GM19452 (cell line): ENCODE measurements around the gene SKI.
A peak's percentile ranks its signal among the peaks of the same experiment; 100 is the strongest.

Experiments
- ATAC-seq: cut with Tn5 transposase; IDR thresholded peaks from one replicate; pipeline ENCODE4 v1.9.1; 2021; ENCODE audit not compliant: unreplicated experiment

The SKI gene

GRCh38 chr1:2194319-2194897 lies 33.7 kb upstream of the SKI start, which contains the start of gene FAAP20:
TSS of gene FAAP20 (minus strand) at chr1:2194772. CDS start at chr1:2194749, 23 bp downstream.
- ATAC-seq, result peak; percentile 44

DNA sequence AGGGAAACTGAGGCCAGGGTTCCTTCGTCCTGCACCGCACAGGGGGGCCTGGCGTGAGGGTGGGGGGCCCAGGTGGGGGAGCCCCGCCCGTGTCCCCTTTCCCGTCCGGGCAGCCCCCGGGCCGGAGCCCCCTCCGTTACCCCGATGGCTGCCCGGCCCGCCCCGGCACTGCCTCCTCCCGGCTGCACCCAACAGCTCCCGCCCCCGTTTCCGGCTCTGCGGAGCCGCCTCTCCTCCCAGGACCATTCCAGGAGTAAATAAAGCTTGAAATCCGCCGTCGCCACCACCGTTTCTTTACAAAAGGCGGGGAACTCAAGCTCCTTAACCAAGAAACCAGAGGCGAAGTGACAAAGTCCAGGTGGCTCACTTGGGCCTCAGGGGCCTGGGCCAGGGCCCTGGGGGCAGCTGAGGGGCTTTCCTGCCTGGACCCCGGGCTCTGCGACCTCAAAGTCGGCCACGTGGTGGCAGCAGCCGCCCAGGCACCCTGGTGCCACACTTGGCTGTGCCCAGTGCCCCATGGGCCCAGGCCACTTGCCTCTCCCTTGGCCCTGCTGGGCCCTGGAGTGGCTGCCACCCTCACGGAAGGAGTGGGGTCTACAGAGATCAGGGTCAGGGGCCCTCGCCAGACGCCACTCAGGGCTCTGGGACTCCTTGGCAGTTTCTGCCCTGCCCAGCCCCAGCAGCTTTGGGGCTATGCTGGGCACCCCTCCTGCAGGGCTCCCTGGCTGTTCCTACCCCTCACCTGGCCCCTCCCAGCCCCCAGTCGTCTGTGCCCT lies 33.0 kb upstream of the SKI start:
- ATAC-seq, result peak; percentile 62

GRCh38 chr1:2195785-2196184 lies 32.3 kb upstream of the SKI start:
- ATAC-seq, result no peak

- no peak for ATAC-seq
Measured at GRCh38 chr1:2196901-2197638, 31.0 kb upstream of the SKI start.

- no peak for ATAC-seq
Measured at GRCh38 chr1:2197707-2198165, 30.4 kb upstream of the SKI start.

DNA sequence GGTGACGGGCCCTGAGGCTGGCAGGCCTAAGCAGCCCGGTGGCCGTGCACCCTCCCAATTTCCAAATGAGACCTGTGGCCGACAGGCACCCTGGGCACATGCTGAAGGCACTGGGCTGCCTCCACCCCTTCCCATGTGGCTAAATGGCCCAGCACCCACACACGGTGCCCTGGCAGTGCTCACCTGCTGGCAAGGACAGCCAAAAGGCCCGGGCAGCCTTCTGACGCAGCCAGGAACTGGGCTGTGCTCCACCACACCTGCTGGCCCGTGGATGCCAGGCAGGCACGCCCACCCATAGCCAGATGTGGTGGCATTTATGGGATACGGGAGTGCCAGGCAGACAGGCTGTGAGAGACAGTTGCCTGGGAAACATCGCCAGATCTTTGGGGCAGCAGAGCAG lies 29.5 kb upstream of the SKI start:
- ATAC-seq, result no peak

DNA sequence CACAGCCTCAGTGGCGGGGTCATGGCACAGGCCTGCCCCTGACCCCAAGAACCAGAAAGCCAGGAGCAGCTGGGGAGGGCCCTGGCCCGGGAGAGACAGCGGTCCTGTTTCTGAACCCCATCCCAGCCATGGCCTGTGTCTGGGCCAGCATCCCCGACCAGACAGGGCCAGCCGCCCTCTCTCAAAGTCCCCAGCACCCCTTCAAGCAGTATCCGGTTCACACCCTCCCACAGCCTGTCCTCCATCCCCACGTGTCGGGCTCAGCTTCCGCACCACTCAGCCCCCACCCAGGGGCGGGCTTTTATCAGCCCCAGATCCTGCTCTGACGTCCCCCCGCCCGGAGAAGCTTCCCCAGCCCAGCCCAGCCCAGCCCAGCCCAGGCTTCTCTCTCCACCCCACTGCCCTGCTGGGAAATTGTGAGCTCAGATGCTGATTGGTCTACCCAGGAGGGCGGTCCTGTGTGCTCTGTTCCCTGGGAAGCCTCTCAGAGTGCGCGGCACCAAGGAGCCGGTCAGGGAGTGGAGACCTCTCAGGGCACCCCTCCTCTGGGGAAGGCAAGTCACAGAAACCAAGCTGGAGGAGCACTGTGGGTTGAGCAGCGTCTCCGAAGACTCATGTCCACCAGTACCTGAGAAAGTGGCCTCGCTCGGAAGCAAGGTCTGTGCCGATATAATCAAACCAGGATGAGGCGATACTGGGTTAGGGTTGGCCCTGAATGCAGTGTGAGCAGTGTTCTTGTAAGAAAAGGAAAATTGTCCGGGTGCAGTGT lies 28.9 kb upstream of the SKI start:
- ATAC-seq, result no peak

GRCh38 chr1:2200308-2200943 lies 27.7 kb upstream of the SKI start:
- ATAC-seq, result no peak

- no peak for ATAC-seq
Measured at GRCh38 chr1:2201062-2201461, 27.1 kb upstream of the SKI start.

GRCh38 chr1:2202008-2202575 lies 26.0 kb upstream of the SKI start:
- ATAC-seq, result no peak

- no peak for ATAC-seq
Measured at GRCh38 chr1:2202843-2203601, 25.1 kb upstream of the SKI start.

DNA sequence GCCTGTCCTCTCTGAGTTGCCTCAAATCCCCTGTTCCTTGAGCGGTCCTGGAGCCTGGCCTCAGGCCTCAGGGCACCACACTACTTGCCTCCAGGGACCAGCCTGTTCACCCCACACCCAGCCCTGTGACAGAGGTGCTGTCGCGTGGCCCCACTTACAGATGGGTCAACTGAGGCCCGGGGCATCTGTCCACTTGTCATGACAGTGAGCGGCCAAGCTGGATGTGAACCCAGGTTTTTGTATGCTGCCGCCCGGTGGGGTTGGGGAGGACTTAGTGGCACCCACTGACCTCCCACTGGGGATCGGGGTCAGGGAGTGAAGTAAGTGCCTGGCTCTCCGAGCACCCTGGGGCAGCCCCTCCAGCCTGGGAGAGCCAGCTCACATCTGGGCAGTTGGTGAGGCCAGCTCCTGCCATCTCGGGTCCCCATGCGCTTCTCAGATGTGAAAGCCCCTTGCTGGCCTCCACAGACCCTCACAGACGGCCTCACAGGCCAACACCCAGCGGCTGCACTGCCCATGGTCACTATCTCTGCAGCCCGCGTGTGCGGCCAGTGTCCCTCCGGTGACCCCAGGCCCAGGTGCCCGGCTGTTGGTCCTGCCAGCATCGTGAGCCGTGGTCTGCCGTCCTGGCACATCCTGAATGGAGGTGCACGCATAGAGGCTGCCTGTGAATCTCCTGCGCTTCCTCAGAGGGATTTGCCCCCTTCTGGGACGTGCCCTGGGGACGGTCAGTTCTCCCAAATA lies 24.3 kb upstream of the SKI start:
- ATAC-seq, result no peak

- no peak for ATAC-seq
Measured at GRCh38 chr1:2204415-2205190, 23.5 kb upstream of the SKI start.

DNA sequence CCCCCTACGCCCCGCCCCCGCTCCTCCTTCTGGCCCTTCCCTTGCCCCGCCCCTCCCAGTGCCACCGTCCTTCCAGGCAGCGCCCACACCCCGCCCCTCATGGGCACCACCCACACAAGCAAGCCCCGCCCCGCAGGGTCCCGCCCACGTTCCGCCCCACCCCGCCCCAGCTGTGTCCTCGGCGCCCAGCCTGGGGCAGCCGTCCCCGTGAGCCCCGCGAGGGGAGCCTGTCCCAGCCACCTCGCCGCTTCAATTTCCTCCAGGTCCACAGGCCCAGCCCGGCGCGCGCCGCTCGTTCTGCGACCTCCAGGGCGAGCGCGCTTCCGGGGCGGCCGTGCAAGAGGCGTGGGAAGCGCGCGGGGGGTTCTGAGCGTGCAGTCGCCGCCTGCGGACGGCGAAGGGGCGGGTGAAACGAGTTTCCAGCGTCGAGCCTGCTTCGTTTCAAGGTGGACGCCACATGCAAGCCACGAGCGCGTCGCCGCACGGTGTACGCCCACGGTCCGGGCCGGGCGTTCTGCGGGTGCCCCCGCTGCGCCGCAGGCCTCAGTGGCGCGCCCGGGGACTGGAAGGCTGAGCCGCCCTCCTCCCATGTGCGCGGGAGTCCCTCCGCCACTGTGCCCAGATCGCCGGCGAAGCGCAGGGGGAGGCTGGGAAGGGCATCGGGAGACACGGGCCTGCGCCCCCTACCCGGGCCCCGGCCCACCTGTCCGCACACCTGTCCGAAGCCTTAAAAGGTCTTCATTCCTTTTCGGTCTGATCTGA lies 22.7 kb upstream of the SKI start:
- peak; percentile 64 for ATAC-seq

DNA sequence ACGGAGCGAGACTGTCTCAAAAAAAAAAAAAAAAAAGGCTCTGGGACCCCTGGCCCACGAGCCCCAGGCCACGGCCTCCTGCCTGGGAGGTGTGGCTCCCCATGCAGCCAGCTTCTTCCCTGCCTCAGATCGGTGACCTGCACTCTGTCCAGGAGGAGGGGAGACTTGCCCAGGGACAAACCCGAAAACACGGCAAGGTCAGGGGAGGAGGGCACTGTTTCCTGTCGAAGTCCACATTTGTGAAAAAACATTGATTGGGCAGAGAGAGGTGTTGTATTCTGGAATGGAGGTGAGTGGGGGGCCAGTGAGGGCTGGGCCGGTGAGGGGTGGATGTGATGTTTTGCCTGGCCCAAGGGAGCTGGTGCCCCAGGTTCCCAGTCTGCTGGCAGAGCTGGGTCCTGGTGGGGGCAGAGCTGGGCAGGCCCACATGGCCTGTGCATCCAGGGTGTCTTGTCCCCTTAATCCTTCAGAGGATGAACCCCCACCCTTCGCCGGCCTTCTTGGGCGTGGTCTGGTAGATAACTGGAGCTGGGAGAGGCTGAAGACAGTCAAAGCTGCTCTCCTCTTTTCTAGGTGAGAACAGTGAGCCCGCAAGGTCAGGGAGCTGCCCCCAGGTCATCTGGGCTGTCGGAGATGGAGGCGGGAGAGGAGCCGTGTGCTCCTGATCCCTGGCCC lies 21.2 kb upstream of the SKI start:
- no peak for ATAC-seq

GRCh38 chr1:2208309-2209239 lies 19.5 kb upstream of the SKI start:
- ATAC-seq, result no peak
